HG03039 (cell line): ENCODE results near the gene HPCAL1.

Experiments
- ATAC-seq: cut with Tn5 transposase; IDR thresholded peaks from one replicate; pipeline ENCODE4 v1.9.1; 2021; ENCODE audit warnings: mild to moderate bottlenecking, moderate library complexity; ENCODE audit not compliant: unreplicated experiment

HPCAL1 gene

DNA sequence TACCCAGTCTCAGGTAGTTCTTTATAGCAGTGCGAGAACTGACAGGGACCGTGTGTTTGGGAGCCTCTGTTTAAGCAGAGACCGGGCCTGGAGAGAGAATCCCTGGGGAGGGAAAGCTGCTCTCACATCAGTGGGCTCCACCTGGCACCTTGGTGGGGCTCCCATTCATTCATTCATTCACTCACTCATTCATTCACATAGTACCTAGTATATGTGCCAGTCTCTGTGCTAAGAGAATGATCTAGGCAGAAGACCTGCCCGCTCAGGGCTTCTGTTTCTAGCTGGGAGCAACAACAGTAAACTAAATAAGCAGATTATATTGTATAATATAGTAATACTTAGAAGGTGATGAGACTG, 17.8 kb downstream of the HPCAL1 start:
- no peak for ATAC-seq

DNA sequence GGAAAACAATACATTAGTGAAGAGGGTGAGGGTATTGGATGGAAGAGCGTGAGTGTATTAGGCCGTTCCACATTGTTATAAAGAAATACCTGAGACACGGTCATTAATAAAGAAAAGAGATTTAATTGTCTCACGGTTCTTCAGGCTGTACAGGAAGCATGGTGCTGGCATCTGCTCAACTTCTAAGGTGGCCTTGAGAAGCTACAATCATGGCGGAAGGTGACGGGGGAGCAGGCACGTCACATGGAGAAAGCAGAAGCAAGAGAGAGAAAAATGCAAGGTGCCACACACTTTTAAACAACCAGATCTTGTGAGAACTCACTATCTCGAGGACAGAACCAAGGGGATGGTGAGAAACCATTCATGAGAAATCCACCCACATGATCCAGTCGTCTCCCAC, 18.2 kb downstream of the HPCAL1 start:
- ATAC-seq = no peak

DNA sequence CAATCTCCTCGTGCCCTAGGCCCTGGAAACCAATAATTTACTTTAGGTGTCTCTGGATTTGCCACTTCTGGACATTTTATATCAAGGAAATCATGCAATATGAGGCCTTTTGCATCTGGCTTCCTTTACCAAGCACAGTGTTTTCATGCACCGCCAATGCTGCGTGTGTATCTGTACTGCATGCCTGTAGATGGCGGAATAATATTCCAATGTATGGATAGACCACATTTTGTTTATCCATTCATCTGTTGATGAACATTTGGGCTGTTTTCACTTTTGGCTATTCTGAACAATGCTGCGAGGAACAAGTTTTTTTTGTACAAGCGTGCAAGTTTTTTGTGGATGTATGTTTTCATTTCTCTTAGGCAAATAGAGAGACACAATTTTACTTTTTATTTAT, 18.9 kb downstream of the HPCAL1 start:
- ATAC-seq = no peak

DNA sequence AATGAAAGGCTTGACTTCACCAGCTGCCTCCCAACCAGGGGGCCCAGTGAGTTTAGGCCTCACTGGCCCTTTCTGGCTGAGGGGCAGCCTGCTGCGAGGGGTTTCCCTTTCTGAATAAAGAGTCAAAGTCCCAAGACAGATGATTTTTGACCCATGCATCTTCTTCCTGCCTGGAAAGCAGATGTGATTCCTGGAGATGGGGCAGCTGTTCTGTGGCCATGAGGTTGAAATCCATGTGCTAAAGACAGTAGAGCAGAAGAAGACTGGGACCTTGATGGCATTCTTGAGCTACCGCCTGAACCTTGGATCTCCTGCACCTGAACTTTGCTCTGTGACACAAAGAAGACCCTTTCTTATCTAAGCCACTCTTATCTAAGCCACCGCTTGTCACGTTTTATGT, 19.8 kb downstream of the HPCAL1 start:
- no peak for ATAC-seq

- no peak for ATAC-seq
These were observed 20.3 kb downstream of the HPCAL1 start for GRCh38 chr2:10322973-10323372.

DNA sequence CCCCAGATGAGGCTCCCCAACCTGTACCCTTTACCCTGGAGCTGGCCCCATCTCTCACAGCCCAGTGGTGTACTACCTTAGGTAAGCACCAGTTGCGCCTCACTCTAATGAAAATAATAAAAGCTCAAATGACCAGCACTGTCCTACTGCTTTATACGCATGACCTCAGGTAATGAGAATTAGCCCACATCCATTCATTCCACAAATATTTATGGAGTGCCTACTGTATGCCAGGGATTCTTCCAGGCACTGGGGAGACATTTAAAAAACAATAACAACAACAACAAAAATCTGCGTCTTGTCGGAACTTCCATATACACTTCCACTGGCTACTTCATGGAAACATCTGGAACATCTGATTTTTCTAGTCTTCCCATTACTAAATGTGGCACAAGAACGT, 20.8 kb downstream of the HPCAL1 start:
- ATAC-seq = no peak

- ATAC-seq = no peak
These were observed 21.6 kb downstream of the HPCAL1 start for GRCh38 chr2:10324095-10324832.

DNA sequence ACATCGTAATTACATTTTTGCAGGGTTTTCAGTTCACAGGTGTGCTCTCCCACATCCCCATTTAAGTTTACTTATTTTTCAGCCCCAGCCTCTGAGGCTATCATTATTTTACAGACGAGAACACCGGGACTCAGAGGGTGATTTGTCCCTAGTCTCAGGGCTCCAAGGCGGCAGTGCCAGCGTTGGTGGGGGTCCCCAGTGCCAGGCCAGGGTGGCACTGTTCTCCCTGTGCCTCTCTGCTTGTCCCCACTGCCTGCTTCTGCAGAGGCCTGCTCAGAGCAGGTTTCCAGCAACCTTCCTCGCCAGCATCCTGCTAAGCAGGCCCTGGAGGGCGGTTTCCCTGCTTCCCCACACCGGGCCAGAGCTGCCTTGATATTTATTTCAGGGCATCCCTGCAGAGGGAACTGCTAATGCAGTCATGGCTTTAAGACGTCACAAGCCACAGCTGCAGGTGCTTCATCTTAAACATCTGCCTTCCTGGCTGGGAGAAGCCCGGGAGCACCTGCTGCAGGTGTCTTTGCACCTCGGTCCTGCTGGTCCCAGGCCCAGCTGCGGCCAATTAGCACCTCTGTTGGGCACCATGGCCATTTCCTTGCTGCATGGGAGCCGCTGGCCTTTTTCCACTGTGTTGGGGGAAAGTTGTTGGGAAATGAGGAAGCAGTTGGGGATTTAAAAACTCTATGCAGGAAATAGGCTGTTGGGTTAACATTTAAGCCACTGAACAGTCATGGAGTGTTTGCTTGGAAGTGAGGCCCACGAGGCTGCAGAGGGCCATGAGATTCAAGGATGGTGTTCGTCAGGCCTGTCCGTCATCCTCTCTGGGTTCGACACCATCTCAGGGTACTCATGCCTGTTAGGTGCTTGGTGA, 22.8 kb downstream of the HPCAL1 start:
- ATAC-seq = no peak

DNA sequence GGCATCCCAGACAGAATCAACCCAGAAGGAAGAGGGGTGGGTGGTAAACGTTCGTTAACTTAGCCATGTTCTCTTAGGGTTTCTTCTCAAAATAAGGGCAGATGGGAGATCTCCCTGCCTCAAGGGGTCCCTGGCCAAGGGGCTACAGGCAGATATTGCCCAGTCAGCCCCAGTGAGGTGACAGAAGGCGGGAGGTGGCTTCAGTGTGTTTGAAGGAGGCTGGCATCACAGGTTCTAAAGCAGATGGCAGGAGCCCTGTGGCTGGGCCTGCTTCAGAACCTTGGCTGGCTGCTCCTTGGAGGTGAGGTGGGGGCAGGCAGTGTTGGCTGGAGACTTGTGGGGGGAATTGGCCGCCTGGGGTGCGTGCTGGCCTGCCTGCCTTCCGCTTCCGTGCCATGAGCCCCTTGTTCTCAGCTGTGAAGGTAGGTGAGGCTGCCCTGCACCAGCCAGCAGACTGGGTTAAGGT, 23.5 kb downstream of the HPCAL1 start:
- ATAC-seq = no peak

GRCh38 chr2:10326707-10327594, 24.2 kb downstream of the HPCAL1 start:
- no peak for ATAC-seq

- no peak for ATAC-seq
These were observed 25.4 kb downstream of the HPCAL1 start for GRCh38 chr2:10327896-10328669.

DNA sequence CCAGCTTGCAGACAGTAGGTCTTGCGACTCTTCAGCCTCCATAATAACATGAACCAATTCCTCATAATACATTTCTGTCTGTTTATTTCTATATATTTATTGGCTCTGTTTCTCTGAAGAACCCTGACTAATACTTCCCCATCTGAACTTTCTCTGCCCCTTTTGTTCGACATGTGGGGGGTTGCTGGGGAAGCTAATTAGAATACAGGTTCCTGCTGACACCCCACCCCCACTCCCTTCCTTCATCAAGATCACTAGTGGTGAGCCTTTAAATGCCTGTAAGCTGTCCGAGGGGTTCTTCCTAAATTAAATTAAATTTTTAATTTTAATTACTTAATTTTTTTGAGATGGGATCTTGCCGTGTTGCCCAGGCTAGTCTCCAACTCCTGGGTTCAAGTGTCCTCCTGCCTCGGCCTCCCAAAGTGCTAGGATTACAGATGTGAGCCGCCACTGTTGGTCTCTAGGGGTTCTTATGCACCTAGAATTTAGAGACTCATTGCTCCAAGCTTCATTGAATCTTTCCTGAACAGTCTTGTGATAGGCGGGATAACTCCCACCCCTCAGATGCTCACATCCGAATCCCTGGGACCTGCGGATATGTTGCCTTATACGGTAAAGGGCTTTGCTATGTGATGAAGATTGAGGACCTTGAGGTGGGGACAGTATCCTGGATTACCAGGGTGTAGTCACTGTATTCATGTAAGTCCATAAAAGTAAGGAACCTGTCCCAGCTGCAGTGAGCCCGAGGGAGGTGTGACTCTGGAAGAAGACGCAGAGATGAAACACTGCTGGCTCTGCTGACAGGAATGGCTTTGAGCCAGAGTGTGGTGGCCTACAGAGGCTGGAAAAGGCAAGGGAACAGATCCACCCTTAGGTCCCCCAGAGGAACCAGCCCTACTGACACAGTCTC, 26.2 kb downstream of the HPCAL1 start:
- no peak for ATAC-seq

- no peak for ATAC-seq
These were observed 26.8 kb downstream of the HPCAL1 start for GRCh38 chr2:10329580-10329879.

DNA sequence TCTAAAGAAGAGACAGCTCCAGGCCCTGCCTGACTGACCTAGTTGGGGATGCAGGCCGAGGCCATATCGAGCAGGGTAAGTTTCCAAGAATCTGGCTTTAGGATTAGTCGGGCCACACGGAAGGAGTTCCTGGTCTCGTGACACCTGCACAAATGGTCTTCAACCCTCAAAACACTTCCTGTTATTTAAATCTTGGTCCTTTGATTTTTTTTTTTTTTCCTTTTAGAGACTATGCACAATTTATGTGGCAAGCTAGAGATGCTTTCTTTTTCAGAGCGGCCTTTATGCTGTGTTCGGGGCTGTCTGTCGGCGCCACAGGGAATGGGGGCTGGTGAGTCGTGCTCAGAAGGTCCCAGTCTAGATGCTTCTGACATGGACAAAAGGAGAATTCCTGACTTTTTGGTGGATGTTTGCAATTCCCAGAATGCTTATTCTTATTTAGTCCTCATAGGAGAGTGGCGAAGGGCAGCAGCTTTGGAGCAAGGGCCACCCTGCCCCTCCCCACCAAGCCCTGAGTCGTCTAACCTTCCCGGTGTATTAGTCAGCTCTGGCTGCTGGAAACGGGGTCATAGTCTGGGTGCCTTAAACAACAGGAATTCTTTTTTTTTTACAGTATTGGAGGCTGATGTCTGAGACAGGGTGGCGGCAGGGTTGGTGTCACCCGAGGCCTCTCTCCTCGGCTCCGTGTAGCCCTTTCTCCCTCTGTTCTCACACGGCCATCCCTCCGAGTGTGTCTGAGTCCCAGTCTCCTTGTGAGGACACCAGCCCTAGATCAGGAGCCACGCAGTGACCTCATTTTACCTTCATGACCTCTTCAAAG, 27.4 kb downstream of the HPCAL1 start:
- no peak for ATAC-seq

DNA sequence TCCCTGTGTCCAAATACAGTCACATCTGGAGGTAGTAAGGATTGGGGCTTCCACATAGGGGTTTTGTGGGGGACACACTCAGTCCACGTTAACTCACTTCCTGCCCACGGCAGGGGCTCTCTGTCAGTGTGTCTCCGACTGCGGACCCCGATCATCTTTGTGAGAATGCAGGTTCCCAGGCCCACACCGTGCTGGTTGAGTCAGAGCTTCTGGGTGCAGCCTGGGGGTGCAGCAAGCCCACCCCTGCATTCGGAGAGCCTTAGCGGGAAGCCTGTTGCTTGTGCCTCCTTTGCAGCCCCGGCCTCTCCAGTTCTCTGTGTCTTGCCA, 28.0 kb downstream of the HPCAL1 start:
- ATAC-seq = no peak

DNA sequence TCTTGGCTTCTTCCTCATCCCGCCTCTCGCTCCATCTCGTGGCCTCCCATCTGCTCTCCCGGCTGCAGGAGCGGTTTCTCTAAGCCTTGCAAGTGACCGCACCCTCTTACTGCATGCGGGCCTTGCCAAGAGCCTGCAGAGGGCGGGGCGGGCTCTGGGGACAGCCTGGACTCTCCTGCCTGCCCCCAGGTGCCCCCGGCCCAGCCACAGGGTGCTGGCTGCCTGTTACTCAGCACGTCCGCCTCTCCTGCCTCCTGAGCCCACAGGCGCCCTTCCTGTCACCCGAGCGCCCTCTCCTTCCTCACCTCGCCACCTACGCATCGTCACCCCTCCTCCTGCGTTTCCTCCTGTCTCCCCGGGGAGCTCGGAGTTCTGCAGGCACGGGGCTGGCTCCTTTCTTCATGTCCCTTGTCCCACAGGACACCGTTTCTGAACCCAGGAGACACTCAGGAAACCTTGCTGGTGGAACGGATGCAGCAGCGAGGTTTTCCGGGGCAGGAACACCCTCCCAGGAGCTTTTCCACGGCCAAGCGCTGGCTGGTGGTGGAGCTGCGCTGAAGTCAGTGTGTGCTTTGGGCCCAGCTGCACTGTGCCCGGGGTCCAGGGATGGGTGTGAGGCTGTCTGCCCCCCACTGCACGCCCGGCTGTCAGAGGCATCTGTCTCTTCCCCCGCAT, 28.5 kb downstream of the HPCAL1 start:
- no peak for ATAC-seq

DNA sequence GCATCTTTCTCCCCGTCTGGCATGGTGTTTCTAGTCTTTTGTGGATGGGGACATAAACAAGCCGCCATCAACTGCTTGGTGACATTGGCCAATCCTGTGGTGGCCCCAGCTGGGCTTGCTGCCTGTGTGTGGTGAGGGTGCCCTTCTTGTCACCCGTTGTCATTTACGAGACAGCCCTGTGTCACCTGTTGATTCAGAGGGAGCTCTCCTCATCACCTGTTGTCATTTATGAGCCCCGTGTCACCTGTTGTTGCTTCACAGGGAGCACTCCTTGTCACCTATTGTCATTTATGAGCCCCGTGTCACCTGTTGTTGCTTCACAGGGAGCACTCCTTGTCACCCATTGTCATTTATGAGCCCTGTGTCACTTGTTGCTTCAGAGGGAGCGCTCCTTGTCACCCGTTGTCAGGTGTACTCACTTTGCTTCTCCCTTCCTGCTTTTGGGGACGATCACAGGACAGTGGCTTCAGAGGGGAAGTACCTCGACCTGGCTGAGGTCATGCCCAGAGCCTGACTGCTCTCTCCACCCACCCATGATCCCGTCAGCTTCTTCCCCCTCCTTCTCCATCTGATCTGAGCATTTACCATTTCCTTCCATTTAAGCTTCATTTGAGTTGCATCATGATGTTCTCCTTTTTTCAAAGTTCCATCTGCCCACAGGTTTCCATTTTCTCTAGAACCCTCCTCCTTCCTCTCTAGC, 29.1 kb downstream of the HPCAL1 start:
- peak; percentile 53 for ATAC-seq
